Measurements from ENCODE around the gene TSPAN12. TPM values are rescaled to one million over a fixed set of nuclear protein-coding genes. Genes with fewer than 3 reads are reported as not detected.

TSPAN12 gene
- total and polyA plus RNA-seq, 2 of the 4 experiments (the other 2 are of a cell fraction), result 0.36 to 0.72 TPM

GRCh38 chr7:120760851-120761250, 97.1 kb downstream of the TSPAN12 start:
- H2BK15ac ChIP-seq (ENCODE audit: low read depth, low read length), result no peak overlapping the region
- no peak overlapping the region for H3K4ac ChIP-seq (ENCODE audit: low read depth, low read length)
- no peak overlapping the region for H4K5ac ChIP-seq (ENCODE audit: low read depth, low read length)
- H3K4me3 ChIP-seq (ENCODE audit: insufficient read depth, low read depth, low read length), result no peak overlapping the region
- no peak overlapping the region for H4K91ac ChIP-seq (ENCODE audit: insufficient read depth, low read depth, low read length)
- H3K9ac ChIP-seq (ENCODE audit: low read depth, low read length), result no peak overlapping the region
- ChIA-PET CTCF (no interaction called here), POLR2A (ENCODE audit: unreplicated experiment) (no interaction called here)
- dilution Hi-C loops (cut with HindIII; ENCODE audit: low sequenced_read_pairs, unreplicated experiment), result no loop called here
- H3K36me3 ChIP-seq (ENCODE audit: control insufficient read depth, insufficient read depth, low read length), result no peaks in the 10 kb centered on the region
- in situ Hi-C loops (cut with MboI; ENCODE audit: low sequenced_read_pairs), result no loop called here
- no peak overlapping the region for H3K14ac ChIP-seq (replicated peaks; ENCODE audit: low read depth, low read length)
- H4K20me1 ChIP-seq (ENCODE audit: insufficient read depth, low read length), result no peaks in the 10 kb centered on the region
- no peaks in the 10 kb centered on the region for H3K4me1 ChIP-seq (ENCODE audit: control insufficient read depth, insufficient read depth, low read length)
- no peak overlapping the region for H2BK120ac ChIP-seq (ENCODE audit: low read depth, low read length)
- no peak overlapping the region for H2AK9ac ChIP-seq (replicated peaks; ENCODE audit: low read depth, low read length, poor library complexity)
- BruUV-seq (replicated peaks), result no TSS peak
- H2BK5ac ChIP-seq (ENCODE audit: low read depth, low read length, poor library complexity, severe bottlenecking), result no peak overlapping the region
- H2BK20ac ChIP-seq (ENCODE audit: low read depth, low read length), result no peak overlapping the region
- H3K27ac ChIP-seq (ENCODE audit: insufficient read depth, low read length), result no peak overlapping the region
- H3K23ac ChIP-seq (ENCODE audit: low read depth, low read length), result no peak overlapping the region
- ATAC-seq (ENCODE audit: low read depth) (no peak), DNase-seq (no peak)
- H2AK5ac ChIP-seq (ENCODE audit: low read depth, low read length), result no peak overlapping the region
- H4K8ac ChIP-seq (ENCODE audit: low read depth in 2 of 2, low read length in 2 of 2), result no peak overlapping the region
- TF ChIP-seq CEBPB (IDR thresholded peaks at IDR 0.05; ENCODE audit: low read depth, low read length) (no peak), MAZ (IDR thresholded peaks at IDR 0.05; ENCODE audit: borderline replicate concordance, low read depth, low read length) (no peak), MXI1 (IDR thresholded peaks at IDR 0.05; ENCODE audit: borderline replicate concordance, low read depth, low read length) (no peak), CTCF (conservative IDR thresholded peaks at IDR 0.05; ENCODE audit: low read depth, low read length) (no peak), POLR2A (IDR thresholded peaks at IDR 0.05; ENCODE audit: low read depth, low read length) (no peak), FOS (IDR thresholded peaks at IDR 0.05; ENCODE audit: low read depth, low read length) (no peak), NFE2L2 (IDR thresholded peaks at IDR 0.05; ENCODE audit: low read depth, low read length) (no peak), BHLHE40 (IDR thresholded peaks at IDR 0.05; ENCODE audit: low read depth, low read length) (no peak), SMC3 (IDR thresholded peaks at IDR 0.05; ENCODE audit: low read depth, low read length) (no peak), ELK1 (IDR thresholded peaks at IDR 0.05; ENCODE audit: borderline replicate concordance, low read depth, low read length) (no peak), RFX5 (IDR thresholded peaks at IDR 0.05; ENCODE audit: low read depth, low read length) (no peak), CHD1 (IDR thresholded peaks at IDR 0.05; ENCODE audit: low read depth, low read length) (no peak), MAFK (IDR thresholded peaks at IDR 0.05; ENCODE audit: low read depth, low read length) (no peak)
- no peaks in the 10 kb centered on the region for H3K79me1 ChIP-seq (ENCODE audit: low read depth in 1 of 2, low read length in 2 of 2)
- no peak overlapping the region for H2AFZ ChIP-seq (replicated peaks; ENCODE audit: low read length, poor library complexity)
- H3K18ac ChIP-seq (ENCODE audit: low read depth, low read length), result no peak overlapping the region
- H3K56ac ChIP-seq (ENCODE audit: extremely low read depth, insufficient read depth, low read length), result no peak overlapping the region
- WGBS, 2 experiments (ENCODE audit: extremely low coverage in 2 of 2, insufficient read length in 1 of 2), result no CpG with 5 or more reads among the region's 3 CpGs
- no peaks in the 10 kb centered on the region for H3K9me1 ChIP-seq (ENCODE audit: insufficient read depth, low read length)
- no peaks in the 10 kb centered on the region for H3K27me3 ChIP-seq (ENCODE audit: control insufficient read depth, insufficient read depth, low read length)
- no peaks in the 10 kb centered on the region for H3K9me3 ChIP-seq (ENCODE audit: control insufficient read depth, insufficient read depth, low read length)
- no peak overlapping the region for H3K4me2 ChIP-seq (ENCODE audit: low read depth, low read length)
- intact Hi-C loops (cut with micrococcal nuclease), result no loop called here
